Measurements from ENCODE around the gene SATL1. TPM values are rescaled to one million over a fixed set of nuclear protein-coding genes. Genes with fewer than 3 reads are reported as not detected.

Gene SATL1, protein sequence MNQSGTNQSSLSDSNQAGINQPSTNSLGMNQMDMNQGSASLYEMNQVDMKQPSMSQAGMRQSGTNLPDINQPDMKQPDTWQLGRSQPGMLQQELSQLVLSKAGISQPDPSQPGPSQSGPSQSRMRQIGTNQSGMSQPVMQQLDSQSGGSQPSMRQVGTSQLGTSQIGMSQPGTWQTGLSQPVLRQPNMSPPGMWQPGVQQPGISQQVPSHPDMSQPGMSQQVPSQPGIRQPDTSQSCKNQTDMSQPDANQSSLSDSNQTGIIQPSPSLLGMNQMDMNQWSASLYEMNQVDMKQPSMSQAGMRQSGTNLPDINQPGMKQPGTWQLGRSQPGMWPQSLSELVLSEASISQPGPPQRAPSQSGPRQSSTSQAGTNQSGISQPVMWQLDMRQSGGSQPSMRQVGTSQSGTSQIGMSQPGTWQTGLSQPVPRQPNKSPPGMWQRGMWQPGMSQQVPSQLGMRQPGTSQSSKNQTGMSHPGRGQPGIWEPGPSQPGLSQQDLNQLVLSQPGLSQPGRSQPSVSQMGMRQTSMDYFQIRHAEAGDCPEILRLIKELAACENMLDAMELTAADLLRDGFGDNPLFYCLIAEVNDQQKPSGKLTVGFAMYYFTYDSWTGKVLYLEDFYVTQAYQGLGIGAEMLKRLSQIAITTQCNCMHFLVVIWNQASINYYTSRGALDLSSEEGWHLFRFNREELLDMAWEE
- total RNA-seq (2021; ENCODE audit: unreplicated experiment) (not detected), Bru-seq, nascent RNA (percentile 15 among the genes with signal in this experiment), BruChase-seq, experiment 1, labeled RNA remaining after a 6-hour chase (percentile 10 among the genes with signal in this experiment), BruChase-seq, experiment 2, labeled RNA remaining after a 2-hour chase (percentile 14 among the genes with signal in this experiment)
- polyA plus RNA-seq (2012) = 0.01 TPM in 2 replicates
- long read RNA-seq = 0 reads

DNA sequence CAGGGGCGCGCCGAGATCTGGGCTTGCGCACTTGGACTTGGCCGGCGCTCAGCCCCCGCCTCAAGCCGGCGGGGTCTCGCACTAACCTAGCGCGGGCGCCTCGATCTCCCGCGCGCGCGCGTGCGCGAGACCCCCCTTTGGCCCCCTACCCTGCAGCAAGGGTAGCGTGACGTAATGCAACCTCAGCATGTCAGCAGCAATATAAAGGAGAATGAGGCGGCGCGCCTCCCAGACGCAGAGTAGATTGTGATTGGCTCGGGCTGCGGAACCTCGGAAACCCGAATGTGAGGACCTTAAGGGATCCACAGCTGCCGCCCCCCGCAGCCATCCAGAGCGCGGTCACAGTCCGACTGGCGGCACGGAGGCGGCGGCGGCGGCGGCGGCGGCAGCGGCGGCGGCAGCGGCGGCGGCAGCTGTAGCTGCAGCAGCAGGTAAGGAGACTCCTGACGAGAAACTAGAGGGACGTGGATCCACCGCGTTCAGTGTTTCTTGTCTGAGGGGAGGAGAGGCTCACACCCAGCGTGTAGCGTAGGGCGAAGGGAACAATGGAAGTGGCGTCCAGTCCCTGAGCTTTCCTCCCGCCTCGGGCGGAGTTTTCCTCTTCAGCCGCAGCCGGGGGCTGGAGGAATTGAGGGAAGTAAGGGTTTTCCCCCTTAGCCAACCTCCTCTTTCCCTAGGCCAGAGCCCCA, at the start of gene SATL1, which contains the start of gene ZNF711:
Gene SATL1, minus strand, starts transcription at position 19 of the 689 bp plus-strand sequence. CDS start 134,811 bp downstream, outside the sequence.
Gene ZNF711, plus strand, starts transcription at position 231 of the 689 bp plus-strand sequence. CDS start 3,582 bp downstream, outside the sequence.
- Histone ChIP-seq H3K9me2 (ENCODE audit: insufficient read depth) (no peaks in the 10 kb centered on the region), H3K4me3 (replicated peaks in 1 of 2; ENCODE audit: low read depth in 1 of 2, low read length in 2 of 2) (peak within 1 kb of the TSS; percentile 67 to 68), H3K36me3 (ENCODE audit: control insufficient read depth in 1 of 2, insufficient read depth in 2 of 2, low read length in 2 of 2) (no peaks in the 10 kb centered on the region), H2AFZ (ENCODE audit: low read depth, low read length, poor library complexity, severe bottlenecking) (peak within 1 kb of the TSS; percentile 61), H4K20me1 (ENCODE audit: insufficient read depth) (no peaks in the 10 kb centered on the region), H3K4me2 (ENCODE audit: low read length) (peak within 1 kb of the TSS; percentile 81), H3K4me1 (ENCODE audit: control insufficient read depth in 1 of 2, insufficient read depth in 2 of 2, low read length in 2 of 2) (no peaks in the 10 kb centered on the region), H3K9ac (ENCODE audit: low read length) (peak within 1 kb of the TSS; percentile 60), H3K27me3 (ENCODE audit: insufficient read depth, low read length) (no peaks in the 10 kb centered on the region), H3K9me3 (ENCODE audit: control insufficient read depth in 1 of 2, insufficient read depth in 1 of 2, low read depth in 1 of 2, low read length in 2 of 2) (no peaks in the 10 kb centered on the region), H3K79me2 (ENCODE audit: insufficient read depth, low read length) (no peaks in the 10 kb centered on the region), H3K27ac (ENCODE audit: low read depth, low read length) (peak within 1 kb of the TSS; percentile 61)
- POLR2A ChIA-PET = no interaction called here
- CTCF ChIA-PET = no interaction called here
- BruUV-seq (replicated peaks) = no TSS peak
- DNase-seq (ENCODE audit: low read depth, low spot score) = peak; percentile 13
- intact Hi-C loops (cut with micrococcal nuclease) = no loop called here
- ATAC-seq = peak; percentile 87
- peak; percentile 32; the same call in 1 of the 2 replicates for TF ChIP-seq POLR2AphosphoS5 (IDR thresholded peaks at IDR 0.05; ENCODE audit: low read depth, low read length)
- TF ChIP-seq, protein P1, sequence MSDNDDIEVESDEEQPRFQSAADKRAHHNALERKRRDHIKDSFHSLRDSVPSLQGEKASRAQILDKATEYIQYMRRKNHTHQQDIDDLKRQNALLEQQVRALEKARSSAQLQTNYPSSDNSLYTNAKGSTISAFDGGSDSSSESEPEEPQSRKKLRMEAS (IDR thresholded peaks at IDR 0.05) = 0 out of 2 replicates have a peak, but pooled peaks have one; percentile 21
- TF ChIP-seq, protein P2, sequence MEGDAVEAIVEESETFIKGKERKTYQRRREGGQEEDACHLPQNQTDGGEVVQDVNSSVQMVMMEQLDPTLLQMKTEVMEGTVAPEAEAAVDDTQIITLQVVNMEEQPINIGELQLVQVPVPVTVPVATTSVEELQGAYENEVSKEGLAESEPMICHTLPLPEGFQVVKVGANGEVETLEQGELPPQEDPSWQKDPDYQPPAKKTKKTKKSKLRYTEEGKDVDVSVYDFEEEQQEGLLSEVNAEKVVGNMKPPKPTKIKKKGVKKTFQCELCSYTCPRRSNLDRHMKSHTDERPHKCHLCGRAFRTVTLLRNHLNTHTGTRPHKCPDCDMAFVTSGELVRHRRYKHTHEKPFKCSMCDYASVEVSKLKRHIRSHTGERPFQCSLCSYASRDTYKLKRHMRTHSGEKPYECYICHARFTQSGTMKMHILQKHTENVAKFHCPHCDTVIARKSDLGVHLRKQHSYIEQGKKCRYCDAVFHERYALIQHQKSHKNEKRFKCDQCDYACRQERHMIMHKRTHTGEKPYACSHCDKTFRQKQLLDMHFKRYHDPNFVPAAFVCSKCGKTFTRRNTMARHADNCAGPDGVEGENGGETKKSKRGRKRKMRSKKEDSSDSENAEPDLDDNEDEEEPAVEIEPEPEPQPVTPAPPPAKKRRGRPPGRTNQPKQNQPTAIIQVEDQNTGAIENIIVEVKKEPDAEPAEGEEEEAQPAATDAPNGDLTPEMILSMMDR (IDR thresholded peaks at IDR 0.05 in 2 of 3, conservative IDR thresholded peaks at IDR 0.05 in 1 of 3; ENCODE audit: borderline replicate concordance in 1 of 3, insufficient read depth in 1 of 3, low read depth in 2 of 3, low read length in 2 of 3) = no peak
- TF ChIP-seq, protein P3, sequence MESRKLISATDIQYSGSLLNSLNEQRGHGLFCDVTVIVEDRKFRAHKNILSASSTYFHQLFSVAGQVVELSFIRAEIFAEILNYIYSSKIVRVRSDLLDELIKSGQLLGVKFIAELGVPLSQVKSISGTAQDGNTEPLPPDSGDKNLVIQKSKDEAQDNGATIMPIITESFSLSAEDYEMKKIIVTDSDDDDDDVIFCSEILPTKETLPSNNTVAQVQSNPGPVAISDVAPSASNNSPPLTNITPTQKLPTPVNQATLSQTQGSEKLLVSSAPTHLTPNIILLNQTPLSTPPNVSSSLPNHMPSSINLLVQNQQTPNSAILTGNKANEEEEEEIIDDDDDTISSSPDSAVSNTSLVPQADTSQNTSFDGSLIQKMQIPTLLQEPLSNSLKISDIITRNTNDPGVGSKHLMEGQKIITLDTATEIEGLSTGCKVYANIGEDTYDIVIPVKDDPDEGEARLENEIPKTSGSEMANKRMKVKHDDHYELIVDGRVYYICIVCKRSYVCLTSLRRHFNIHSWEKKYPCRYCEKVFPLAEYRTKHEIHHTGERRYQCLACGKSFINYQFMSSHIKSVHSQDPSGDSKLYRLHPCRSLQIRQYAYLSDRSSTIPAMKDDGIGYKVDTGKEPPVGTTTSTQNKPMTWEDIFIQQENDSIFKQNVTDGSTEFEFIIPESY (IDR thresholded peaks at IDR 0.05; ENCODE audit: extremely low read depth, insufficient replicate concordance, low read length) = no peak
- TF ChIP-seq CEBPB (IDR thresholded peaks at IDR 0.05; ENCODE audit: low read depth) = no peak
- RAD21 ChIA-PET (ENCODE audit: low non-redundant PET in 1 of 2, low total read pairs in 2 of 2, uncharacterized antibody in 2 of 2, unreplicated experiment in 2 of 2) = interaction anchor here in 1 of 2 experiments (0.6 kb wide), 1 partner anchor 13 kb away, joined by 3 read pairs; no protein-coding TSS in a partner anchor

Data from HCT116 (cell line).